ENCODE data around the gene JADE1. TPM values are rescaled to one million over a fixed set of nuclear protein-coding genes. Genes with fewer than 3 reads are reported as not detected.

JADE1 gene
- total and polyA plus RNA-seq, 2 experiments from 2014 or later = 84.2 to 158 TPM

DNA sequence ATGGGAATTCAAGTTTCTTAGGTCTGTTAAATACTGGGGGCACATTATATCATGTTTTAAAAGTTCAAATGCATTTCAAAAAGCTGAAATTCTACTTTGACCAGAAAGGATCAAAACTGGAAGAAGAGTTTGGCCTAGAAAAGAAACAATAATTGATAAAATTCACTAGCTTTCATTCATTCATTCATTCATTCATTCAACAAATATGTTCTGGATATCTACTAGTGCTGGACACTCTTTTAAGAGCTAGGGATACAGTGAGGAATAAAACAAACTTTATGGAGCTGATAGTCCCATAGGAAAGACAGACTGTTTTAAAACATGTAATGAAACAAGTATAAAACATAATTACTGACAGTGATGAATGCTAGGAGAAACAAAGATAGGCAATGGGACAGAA, 106.0 kb downstream of the JADE1 start:
- Mint-ChIP-seq H3K36me3 (ENCODE audit: low read depth) (no peaks in the 10 kb centered on the region), H3K4me3 (no peak overlapping the region), H3K9me3 (no peaks in the 10 kb centered on the region), H3K27ac (no peak overlapping the region), H3K4me1 (no peaks in the 10 kb centered on the region), H3K27me3 (ENCODE audit: insufficient read depth, low read depth, poor library complexity) (no peaks in the 10 kb centered on the region)
- Histone ChIP-seq H4K20me1 (replicated peaks; ENCODE audit: insufficient read depth) (no peaks in the 10 kb centered on the region), H3K79me2 (replicated peaks; ENCODE audit: insufficient read depth) (no peaks in the 10 kb centered on the region), H3K9me2 (ENCODE audit: insufficient read depth) (no peaks in the 10 kb centered on the region), H3F3A (replicated peaks; ENCODE audit: low read depth) (no peaks in the 10 kb centered on the region), H3K27ac (ENCODE audit: low read depth) (no peak overlapping the region), H3K27me3 (ENCODE audit: insufficient read depth) (no peaks in the 10 kb centered on the region), H3K4me3 (no peak overlapping the region), H2AFZ (no peak overlapping the region), H3K36me3 (ENCODE audit: insufficient read depth) (no peaks in the 10 kb centered on the region), H3K4me1 (ENCODE audit: insufficient read depth) (no peaks in the 10 kb centered on the region), H3K4me2 (no peak overlapping the region)
- ATAC-seq (no peak), DNase-seq (ENCODE audit: low spot score) (no peak)
- TF ChIP-seq, protein P1, sequence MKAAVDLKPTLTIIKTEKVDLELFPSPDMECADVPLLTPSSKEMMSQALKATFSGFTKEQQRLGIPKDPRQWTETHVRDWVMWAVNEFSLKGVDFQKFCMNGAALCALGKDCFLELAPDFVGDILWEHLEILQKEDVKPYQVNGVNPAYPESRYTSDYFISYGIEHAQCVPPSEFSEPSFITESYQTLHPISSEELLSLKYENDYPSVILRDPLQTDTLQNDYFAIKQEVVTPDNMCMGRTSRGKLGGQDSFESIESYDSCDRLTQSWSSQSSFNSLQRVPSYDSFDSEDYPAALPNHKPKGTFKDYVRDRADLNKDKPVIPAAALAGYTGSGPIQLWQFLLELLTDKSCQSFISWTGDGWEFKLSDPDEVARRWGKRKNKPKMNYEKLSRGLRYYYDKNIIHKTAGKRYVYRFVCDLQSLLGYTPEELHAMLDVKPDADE (IDR thresholded peaks at IDR 0.05) = no peak
- no peak for TF ChIP-seq ZNF114 (CRISPR knock-in tag; IDR thresholded peaks at IDR 0.05)
- no peak for TF ChIP-seq JUNB (IDR thresholded peaks at IDR 0.05; ENCODE audit: unreplicated experiment)
- TF ChIP-seq, protein P2, sequence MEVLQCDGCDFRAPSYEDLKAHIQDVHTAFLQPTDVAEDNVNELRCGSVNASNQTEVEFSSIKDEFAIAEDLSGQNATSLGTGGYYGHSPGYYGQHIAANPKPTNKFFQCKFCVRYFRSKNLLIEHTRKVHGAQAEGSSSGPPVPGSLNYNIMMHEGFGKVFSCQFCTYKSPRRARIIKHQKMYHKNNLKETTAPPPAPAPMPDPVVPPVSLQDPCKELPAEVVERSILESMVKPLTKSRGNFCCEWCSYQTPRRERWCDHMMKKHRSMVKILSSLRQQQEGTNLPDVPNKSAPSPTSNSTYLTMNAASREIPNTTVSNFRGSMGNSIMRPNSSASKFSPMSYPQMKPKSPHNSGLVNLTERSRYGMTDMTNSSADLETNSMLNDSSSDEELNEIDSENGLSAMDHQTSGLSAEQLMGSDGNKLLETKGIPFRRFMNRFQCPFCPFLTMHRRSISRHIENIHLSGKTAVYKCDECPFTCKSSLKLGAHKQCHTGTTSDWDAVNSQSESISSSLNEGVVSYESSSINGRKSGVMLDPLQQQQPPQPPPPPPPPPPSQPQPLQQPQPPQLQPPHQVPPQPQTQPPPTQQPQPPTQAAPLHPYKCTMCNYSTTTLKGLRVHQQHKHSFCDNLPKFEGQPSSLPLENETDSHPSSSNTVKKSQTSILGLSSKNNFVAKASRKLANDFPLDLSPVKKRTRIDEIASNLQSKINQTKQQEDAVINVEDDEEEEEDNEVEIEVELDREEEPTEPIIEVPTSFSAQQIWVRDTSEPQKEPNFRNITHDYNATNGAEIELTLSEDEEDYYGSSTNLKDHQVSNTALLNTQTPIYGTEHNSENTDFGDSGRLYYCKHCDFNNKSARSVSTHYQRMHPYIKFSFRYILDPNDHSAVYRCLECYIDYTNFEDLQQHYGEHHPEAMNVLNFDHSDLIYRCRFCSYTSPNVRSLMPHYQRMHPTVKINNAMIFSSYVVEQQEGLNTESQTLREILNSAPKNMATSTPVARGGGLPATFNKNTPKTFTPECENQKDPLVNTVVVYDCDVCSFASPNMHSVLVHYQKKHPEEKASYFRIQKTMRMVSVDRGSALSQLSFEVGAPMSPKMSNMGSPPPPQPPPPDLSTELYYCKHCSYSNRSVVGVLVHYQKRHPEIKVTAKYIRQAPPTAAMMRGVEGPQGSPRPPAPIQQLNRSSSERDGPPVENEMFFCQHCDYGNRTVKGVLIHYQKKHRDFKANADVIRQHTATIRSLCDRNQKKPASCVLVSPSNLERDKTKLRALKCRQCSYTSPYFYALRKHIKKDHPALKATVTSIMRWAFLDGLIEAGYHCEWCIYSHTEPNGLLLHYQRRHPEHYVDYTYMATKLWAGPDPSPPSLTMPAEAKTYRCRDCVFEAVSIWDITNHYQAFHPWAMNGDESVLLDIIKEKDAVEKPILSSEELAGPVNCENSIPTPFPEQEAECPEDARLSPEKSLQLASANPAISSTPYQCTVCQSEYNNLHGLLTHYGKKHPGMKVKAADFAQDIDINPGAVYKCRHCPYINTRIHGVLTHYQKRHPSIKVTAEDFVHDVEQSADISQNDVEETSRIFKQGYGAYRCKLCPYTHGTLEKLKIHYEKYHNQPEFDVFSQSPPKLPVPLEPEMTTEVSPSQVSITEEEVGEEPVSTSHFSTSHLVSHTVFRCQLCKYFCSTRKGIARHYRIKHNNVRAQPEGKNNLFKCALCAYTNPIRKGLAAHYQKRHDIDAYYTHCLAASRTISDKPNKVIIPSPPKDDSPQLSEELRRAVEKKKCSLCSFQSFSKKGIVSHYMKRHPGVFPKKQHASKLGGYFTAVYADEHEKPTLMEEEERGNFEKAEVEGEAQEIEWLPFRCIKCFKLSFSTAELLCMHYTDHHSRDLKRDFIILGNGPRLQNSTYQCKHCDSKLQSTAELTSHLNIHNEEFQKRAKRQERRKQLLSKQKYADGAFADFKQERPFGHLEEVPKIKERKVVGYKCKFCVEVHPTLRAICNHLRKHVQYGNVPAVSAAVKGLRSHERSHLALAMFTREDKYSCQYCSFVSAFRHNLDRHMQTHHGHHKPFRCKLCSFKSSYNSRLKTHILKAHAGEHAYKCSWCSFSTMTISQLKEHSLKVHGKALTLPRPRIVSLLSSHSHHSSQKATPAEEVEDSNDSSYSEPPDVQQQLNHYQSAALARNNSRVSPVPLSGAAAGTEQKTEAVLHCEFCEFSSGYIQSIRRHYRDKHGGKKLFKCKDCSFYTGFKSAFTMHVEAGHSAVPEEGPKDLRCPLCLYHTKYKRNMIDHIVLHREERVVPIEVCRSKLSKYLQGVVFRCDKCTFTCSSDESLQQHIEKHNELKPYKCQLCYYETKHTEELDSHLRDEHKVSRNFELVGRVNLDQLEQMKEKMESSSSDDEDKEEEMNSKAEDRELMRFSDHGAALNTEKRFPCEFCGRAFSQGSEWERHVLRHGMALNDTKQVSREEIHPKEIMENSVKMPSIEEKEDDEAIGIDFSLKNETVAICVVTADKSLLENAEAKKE (CRISPR knock-in tag; IDR thresholded peaks at IDR 0.05) = no peak
- no peak for TF ChIP-seq EZH2 (IDR thresholded peaks at IDR 0.05; ENCODE audit: low read depth, unreplicated experiment)
- no peak for TF ChIP-seq CREB1 (CRISPR knock-in tag; IDR thresholded peaks at IDR 0.05; ENCODE audit: low read depth)
- TF ChIP-seq POLR2AphosphoS5 (IDR thresholded peaks at IDR 0.05; ENCODE audit: low read depth) = no peak

All from GM23338 (cell line).